Mucosa of stomach (tissue), 1 donor: Measurements from ENCODE around the gene MCF2L2.

Experiments
- H3K27me3 ChIP-seq: one replicate; pipeline ENCODE4 v1.7.0; 2013; ENCODE audit warnings: mild to moderate bottlenecking, low read length; ENCODE audit not compliant: control insufficient read depth, insufficient read depth
- H3K36me3 ChIP-seq: one replicate; pipeline ENCODE4 v1.7.0; 2013; ENCODE audit warnings: low read length; ENCODE audit not compliant: control insufficient read depth, insufficient read depth
- H3K4me1 ChIP-seq: one replicate; pipeline ENCODE4 v1.7.0; 2013; ENCODE audit warnings: mild to moderate bottlenecking, low read length; ENCODE audit not compliant: control insufficient read depth, insufficient read depth
- H3K4me3 ChIP-seq: one replicate; pipeline ENCODE4 v1.7.0; 2013; ENCODE audit warnings: low read length
- H3K9ac ChIP-seq: one replicate; pipeline ENCODE4 v1.7.0; 2013; ENCODE audit warnings: mild to moderate bottlenecking, low read length, moderate library complexity
- H3K9me3 ChIP-seq: one replicate; pipeline ENCODE4 v1.7.0; 2013; ENCODE audit warnings: mild to moderate bottlenecking, low read length, moderate library complexity; ENCODE audit not compliant: control insufficient read depth
- donor health status: Pancreatic carcinoma.

MCF2L2 gene

DNA sequence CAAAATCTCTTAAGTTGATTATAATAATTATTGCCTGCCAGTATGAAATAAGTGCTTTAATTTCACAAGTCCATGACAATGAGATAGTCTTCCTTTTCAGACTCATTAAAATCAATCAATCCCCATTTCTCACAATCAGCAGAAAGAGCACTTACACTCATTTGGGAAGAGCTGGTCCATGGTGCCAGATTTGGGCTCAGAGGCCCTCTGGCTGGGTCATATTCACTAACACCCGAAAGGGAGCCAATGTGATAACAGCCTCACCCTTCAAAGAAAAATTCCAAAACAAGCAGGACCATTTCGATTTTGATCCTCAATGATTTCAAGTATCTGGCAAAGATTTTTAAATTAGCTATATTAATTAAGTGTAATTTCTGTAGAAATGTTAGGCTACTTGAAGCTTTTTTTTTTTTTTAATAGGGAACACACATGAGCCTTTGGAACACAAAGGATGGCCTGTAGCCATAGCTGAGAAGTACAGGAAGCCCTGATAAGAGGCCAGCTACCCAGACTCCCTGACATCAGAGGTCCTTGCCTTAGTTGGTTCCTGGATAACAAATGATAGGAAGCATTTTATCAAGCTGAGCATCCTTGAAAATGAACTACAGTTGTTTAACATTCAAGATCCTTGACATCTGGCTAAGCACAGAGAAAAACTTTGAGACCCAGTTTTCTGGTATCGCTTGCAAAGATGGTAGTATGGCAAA, 17.1 kb downstream of the MCF2L2 start:
- no peak overlapping the region for H3K9ac ChIP-seq

DNA sequence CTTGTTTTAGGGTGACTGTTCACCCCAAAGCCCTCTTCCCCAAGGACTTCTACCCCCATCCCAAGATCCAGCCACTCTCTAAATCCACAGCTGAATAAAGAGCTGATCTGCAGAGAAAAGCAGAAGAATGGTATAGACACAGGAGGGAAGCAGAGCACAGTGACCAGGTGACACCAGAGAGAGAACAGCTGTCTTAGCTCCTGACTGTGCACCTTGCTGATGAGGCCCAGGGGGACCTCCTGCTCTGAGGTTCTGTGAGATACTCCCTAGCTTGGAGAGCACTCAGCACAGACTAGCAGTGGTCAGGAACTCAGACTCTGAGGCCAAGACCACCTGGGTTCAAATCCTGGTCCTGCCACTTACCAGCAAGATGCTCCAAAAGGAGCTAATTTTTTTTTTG, 17.7 kb downstream of the MCF2L2 start:
- Histone ChIP-seq H3K4me1 (no peaks in the 10 kb centered on the region), H3K36me3 (no peaks in the 10 kb centered on the region), H3K4me3 (no peak overlapping the region), H3K9me3 (no peaks in the 10 kb centered on the region), H3K27me3 (no peaks in the 10 kb centered on the region), H3K9ac (no peak overlapping the region)

More for the DNA sequence above, 17.1 kb downstream of the MCF2L2 start:
- H3K27me3 ChIP-seq, result no peaks in the 10 kb centered on the region
- no peaks in the 10 kb centered on the region for H3K9me3 ChIP-seq
- no peak overlapping the region for H3K4me3 ChIP-seq
- H3K4me1 ChIP-seq, result no peaks in the 10 kb centered on the region
- no peaks in the 10 kb centered on the region for H3K36me3 ChIP-seq

DNA sequence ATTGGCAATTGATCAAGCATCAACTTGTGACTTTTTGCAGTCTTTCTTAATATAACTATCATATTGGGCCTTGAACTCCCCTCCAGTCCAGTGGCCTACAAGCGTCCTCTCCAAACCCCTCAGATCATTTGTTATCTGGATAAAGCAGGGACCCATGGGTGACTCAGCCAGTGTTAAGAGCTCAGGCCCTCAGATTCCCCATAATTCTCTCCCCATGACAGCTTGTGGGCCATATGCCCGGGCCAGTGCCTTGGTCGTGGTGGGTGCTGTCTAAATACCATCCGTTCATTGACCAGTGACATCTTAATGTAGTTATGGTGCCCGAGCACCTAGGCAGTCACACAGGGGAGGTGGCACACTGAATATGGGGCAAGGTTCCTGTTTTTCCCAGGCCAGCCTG, 18.1 kb downstream of the MCF2L2 start:
- Histone ChIP-seq H3K9ac (no peak overlapping the region), H3K4me3 (no peak overlapping the region), H3K27me3 (no peaks in the 10 kb centered on the region), H3K36me3 (no peaks in the 10 kb centered on the region), H3K4me1 (no peaks in the 10 kb centered on the region), H3K9me3 (no peaks in the 10 kb centered on the region)

DNA sequence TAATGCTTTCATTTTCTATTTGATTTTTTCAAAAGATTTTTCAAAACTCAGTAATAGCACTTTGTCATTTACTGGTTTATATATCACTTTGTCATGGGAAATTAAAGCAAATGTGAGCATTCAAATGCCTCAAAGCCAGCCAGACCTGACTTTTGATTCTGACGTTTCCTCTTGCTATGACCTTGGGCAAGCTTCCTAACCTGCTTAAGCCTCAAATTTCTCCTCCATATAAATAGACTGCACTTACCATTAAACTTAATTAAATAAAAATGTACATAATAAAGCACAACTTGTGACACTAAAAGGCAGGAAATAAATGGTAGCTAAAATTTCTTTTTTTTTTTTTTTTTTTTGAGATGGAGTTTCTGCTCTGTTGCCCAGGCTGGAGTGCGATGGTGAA, 19.2 kb downstream of the MCF2L2 start:
- Histone ChIP-seq H3K4me3 (no peak overlapping the region), H3K9ac (no peak overlapping the region), H3K36me3 (no peaks in the 10 kb centered on the region), H3K4me1 (no peaks in the 10 kb centered on the region), H3K27me3 (no peaks in the 10 kb centered on the region), H3K9me3 (no peaks in the 10 kb centered on the region)

DNA sequence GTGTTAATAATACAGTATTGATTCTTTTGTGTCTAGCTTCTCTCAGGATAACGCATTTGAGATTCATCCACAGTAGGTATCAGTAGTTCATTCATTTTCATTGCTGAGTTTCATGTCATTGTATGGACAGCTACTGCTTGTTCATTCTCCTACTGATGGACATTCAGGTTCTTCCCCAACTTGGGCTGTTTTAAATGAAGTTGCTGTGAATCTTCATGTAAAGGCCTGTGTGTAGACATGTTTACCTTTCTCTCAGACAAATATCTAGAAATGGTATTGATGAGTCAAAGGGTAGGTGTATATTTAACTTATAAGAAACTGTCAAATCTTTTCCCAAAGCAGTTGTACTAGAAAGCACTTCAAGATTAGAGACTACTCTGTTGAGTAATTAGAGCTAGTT, 26.7 kb downstream of the MCF2L2 start:
- Histone ChIP-seq H3K9me3 (no peaks in the 10 kb centered on the region), H3K36me3 (no peaks in the 10 kb centered on the region), H3K9ac (no peak overlapping the region), H3K4me3 (no peak overlapping the region), H3K4me1 (no peaks in the 10 kb centered on the region), H3K27me3 (no peaks in the 10 kb centered on the region)

DNA sequence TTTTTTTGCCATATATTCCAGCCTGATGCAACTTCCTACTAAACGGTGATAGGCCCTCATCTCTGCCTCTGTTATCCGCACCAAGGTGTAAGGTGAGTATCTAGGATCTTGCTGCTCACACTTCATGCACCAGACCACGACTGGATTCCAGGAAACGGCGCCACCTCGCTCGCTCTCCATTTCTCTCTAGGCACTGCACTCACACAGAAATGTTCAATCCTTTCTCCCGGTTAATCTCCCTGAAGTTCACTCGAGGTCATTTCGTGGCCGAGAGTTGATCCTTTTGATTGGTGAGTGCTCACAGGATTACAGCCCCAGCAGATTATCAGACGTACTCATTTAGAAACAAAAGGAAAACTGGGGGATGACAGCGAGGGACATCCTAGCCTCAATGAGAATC, 28.1 kb downstream of the MCF2L2 start:
- Histone ChIP-seq H3K4me1 (no peaks in the 10 kb centered on the region), H3K36me3 (no peaks in the 10 kb centered on the region), H3K4me3 (no peak overlapping the region)

DNA sequence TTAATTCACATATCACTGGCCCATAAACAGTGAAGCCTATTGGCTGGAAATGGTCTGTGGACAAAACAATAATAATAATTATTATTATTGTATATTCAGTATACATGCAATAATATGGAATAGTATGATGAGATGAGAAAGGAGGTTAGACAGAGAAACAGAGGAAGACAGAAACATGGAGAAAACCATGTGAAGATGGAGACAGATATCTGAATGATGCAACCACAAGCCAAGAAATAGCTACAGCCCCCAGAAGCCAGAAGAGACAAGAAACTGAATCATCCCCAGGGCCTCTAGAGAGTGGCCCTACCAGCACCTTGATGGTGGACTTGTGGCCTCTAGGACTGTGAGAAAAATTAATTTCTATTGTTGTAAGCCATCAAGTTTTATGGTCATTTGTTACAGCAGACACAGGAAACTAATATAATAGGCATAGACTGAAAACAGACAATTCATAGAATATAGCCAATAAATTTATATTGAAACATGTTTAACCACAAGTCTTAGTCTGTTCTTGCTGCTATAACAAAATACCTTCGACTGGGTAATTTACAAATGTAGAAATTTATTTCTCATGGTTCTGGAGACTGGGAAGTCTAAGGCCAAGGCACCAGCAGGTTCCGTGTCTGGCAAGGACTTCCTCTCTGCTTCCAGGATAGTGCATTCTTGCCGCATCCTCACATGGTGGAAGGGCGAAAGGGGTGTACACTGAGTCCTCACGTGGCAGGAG, 31.6 kb downstream of the MCF2L2 start:
- Histone ChIP-seq H3K4me3 (no peak overlapping the region), H3K36me3 (no peaks in the 10 kb centered on the region), H3K9me3 (no peaks in the 10 kb centered on the region), H3K27me3 (no peaks in the 10 kb centered on the region), H3K9ac (no peak overlapping the region), H3K4me1 (no peaks in the 10 kb centered on the region)

More for the DNA sequence above, 28.1 kb downstream of the MCF2L2 start:
- H3K9me3 ChIP-seq, result no peaks in the 10 kb centered on the region
- H3K9ac ChIP-seq, result no peak overlapping the region
- H3K27me3 ChIP-seq, result no peaks in the 10 kb centered on the region

DNA sequence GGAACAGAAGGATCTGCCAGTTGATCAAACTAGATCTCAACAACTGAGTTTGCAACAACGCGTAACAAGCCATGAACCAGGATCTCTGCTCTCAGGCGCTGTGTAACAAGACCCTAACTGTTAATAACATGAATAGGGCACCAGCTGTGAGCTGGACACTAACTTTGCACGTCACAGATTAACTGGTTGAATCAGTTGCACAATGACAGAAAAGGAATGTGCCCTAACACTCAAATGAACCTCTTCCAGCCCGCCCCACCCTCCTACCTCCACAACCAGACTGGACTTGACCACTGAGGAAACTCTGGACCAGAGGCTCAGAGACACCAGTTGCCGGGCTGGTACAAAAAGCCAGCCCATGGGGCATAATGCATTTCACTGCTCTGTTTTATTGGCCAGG, 34.3 kb downstream of the MCF2L2 start:
- no peaks in the 10 kb centered on the region for H3K9me3 ChIP-seq
- no peaks in the 10 kb centered on the region for H3K27me3 ChIP-seq
- H3K9ac ChIP-seq, result no peak overlapping the region
- H3K4me1 ChIP-seq, result no peaks in the 10 kb centered on the region
- H3K4me3 ChIP-seq, result no peak overlapping the region
- no peaks in the 10 kb centered on the region for H3K36me3 ChIP-seq

DNA sequence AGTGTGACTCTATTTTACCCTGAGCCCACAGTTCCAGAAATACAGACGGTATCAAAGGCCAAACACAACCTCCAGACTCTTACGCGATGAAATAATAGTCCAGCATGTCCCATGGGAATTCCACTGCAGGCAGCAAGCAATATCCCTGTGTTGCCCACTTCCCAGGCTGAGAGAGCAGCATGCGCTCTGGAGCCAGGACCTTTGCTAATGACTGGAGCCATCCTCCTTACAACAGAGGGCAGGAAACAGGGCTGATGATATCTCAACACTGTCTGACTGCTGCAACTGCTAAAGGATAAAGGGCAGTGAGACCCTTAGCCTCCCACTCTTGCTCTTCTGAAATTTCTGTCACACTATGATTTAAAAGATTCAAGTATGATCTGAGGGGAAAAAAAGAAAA, 34.8 kb downstream of the MCF2L2 start:
- H3K9me3 ChIP-seq, result no peaks in the 10 kb centered on the region
- no peaks in the 10 kb centered on the region for H3K4me1 ChIP-seq
- H3K27me3 ChIP-seq, result no peaks in the 10 kb centered on the region
- no peak overlapping the region for H3K4me3 ChIP-seq
- no peaks in the 10 kb centered on the region for H3K36me3 ChIP-seq
- H3K9ac ChIP-seq, result no peak overlapping the region

DNA sequence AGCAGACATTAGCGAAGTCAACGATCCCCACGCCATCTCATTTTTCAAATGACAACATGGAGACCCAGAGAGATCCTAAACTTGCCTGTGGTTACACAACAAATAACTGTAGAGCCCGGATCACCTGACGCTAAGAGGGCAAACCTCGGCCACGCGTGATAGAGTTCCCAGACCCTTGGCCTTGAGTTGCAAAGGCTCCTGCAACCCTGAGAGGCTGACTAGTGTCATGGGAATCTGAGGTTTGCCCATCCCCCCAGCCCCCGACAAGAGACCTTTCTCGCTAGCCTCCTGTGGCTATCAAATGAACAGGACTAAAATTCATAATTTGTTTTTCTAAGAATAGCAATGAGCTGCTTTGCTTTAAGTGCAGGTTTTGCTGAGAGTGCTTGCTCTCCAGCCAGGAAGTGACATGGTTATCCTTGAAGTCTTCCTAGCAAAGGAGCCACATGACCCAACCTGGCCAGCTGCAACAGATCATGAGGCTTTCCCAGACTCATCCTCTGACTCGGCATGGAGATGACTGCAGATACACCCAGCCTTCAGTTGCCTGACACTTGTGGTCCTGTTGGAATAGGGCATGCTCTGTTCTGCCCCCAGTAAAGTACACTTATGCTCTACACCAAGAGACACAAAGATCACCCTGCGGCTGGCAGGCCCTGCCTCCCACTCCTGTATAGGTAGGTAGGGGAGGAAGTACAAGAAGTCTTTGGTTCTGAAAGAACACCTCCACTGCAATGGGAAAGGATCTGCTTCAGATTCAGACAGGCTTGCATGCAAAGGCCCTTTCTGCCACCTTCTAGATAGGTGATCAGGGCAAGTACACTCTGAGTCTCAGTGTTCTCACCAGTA, 36.0 kb downstream of the MCF2L2 start:
- H3K9me3 ChIP-seq, result no peaks in the 10 kb centered on the region
- H3K4me1 ChIP-seq, result no peaks in the 10 kb centered on the region
- no peak overlapping the region for H3K9ac ChIP-seq
- no peak overlapping the region for H3K4me3 ChIP-seq
- H3K27me3 ChIP-seq, result no peaks in the 10 kb centered on the region
- no peaks in the 10 kb centered on the region for H3K36me3 ChIP-seq

DNA sequence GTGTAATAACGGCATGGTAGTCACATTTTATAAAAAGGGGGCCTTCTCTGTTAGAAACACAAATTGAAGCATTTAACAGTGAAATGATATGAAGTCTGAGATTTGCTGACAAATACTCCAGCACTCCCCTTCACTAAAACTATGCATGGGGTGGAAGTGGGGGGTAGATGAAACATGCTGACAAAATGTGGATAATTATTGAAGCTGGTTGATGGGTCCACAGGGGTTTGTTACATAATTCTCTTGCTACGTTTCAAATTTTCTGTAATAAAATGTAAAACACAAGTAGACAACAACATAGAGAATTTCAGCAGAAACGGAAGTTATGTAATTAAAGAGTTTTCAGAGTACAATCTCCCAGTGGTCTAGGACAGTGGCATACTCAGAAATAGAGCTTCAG, 37.0 kb downstream of the MCF2L2 start:
- Histone ChIP-seq H3K36me3 (no peaks in the 10 kb centered on the region), H3K9ac (no peak overlapping the region), H3K4me1 (no peaks in the 10 kb centered on the region), H3K27me3 (no peaks in the 10 kb centered on the region), H3K4me3 (no peak overlapping the region), H3K9me3 (no peaks in the 10 kb centered on the region)

DNA sequence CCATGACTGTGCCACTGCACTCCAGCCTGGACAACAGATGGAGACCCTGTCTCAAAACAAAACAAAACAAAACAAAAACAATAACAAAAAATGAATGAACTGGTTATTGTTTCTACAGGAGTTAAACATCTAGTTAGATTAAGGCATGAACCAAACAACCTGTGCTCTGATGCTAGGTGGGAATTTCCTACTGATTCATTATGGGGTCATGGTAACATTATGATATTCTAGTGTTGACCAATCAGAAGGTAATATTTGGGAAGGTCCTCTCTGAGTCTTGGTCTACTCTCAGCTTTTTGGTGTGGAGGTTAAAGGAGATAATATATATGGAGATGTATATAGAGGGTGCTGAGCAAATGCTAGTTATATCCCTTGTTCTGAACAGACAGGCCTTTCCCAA, 37.6 kb downstream of the MCF2L2 start:
- Histone ChIP-seq H3K36me3 (no peaks in the 10 kb centered on the region), H3K27me3 (no peaks in the 10 kb centered on the region), H3K9ac (no peak overlapping the region), H3K9me3 (no peaks in the 10 kb centered on the region), H3K4me3 (no peak overlapping the region), H3K4me1 (no peaks in the 10 kb centered on the region)
